ENCODE results near the gene RLF.

RLF gene, protein sequence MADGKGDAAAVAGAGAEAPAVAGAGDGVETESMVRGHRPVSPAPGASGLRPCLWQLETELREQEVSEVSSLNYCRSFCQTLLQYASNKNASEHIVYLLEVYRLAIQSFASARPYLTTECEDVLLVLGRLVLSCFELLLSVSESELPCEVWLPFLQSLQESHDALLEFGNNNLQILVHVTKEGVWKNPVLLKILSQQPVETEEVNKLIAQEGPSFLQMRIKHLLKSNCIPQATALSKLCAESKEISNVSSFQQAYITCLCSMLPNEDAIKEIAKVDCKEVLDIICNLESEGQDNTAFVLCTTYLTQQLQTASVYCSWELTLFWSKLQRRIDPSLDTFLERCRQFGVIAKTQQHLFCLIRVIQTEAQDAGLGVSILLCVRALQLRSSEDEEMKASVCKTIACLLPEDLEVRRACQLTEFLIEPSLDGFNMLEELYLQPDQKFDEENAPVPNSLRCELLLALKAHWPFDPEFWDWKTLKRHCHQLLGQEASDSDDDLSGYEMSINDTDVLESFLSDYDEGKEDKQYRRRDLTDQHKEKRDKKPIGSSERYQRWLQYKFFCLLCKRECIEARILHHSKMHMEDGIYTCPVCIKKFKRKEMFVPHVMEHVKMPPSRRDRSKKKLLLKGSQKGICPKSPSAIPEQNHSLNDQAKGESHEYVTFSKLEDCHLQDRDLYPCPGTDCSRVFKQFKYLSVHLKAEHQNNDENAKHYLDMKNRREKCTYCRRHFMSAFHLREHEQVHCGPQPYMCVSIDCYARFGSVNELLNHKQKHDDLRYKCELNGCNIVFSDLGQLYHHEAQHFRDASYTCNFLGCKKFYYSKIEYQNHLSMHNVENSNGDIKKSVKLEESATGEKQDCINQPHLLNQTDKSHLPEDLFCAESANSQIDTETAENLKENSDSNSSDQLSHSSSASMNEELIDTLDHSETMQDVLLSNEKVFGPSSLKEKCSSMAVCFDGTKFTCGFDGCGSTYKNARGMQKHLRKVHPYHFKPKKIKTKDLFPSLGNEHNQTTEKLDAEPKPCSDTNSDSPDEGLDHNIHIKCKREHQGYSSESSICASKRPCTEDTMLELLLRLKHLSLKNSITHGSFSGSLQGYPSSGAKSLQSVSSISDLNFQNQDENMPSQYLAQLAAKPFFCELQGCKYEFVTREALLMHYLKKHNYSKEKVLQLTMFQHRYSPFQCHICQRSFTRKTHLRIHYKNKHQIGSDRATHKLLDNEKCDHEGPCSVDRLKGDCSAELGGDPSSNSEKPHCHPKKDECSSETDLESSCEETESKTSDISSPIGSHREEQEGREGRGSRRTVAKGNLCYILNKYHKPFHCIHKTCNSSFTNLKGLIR (N-terminal part only)

DNA sequence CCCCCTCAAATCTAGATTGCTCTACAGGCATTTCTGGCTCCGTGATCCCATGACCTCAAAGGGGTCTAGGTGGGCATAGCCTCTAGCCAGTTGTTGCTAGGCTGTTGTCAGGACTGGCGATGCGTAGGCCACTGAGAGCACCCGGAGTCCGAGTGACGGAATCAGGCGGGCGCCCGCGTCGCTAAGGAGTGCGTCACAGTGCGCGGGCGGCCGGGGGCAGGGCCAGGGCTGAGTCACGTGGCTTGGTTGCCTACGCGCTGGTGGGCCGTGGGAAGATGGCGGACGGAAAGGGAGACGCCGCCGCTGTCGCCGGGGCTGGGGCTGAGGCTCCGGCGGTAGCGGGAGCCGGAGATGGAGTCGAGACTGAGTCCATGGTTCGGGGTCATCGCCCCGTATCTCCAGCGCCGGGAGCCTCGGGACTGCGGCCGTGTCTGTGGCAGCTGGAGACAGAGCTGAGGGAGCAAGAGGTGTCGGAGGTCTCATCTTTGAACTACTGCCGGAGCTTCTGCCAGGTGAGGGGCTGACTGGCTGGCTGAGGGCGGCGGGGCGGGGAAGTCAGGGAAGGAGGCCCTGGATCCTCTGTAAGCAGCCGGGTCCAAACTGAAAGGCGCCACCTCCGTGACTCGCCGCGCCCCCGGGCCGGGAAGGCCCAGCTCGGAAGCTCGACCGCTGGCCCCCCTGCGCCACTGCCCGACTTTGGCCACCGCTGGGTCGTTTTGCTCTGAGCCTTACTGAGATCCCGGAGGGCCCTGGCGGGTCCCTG is at the start of gene RLF:
Gene RLF, plus strand, starts transcription at position 263 of the 763 bp plus-strand sequence. Its CDS starts 13 bp downstream, at position 276.
- peak; percentile 88 for DNase-seq (ENCODE audit: low read depth in 2 of 2)

DNA sequence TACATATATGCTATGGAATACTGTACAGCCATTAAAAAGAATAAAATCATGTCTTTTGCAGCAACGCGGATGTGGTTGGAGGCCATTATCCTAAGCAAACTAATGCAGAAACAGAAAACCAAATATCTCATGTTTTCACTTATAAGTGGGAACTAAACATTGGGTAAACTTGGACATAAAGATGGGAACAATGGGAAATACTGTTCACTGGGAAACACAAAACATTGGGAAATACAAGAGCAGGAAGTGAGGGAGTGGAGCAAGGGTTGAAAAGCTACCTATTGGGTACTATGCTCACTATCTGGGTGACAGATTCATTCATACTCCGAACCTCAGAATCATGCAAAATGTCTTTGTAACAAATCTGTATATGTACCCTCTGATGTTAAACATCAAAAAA is 46.8 kb upstream of the RLF start:
- no peak for DNase-seq (ENCODE audit: low read depth in 2 of 2)

DNA sequence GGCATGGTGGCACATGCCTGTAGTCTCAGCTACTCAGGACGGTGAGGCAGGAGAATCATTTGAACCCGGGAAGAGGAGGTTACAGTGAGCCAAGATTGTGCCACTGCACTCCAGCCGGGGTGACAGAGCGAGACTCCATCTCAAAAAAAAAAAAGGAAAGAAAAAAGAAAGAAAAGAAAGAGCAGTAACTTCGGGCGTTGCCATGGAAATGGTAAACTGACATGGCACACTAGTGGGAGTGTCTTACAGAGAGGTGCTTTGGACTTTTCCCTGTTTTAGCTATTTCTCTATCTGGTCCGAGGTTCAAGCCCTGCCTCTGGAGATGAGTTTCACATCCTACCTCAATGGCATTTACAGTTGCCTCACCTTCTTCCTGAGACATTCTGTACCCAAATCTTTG is 41.1 kb upstream of the RLF start:
- no peak for DNase-seq (ENCODE audit: low read depth in 2 of 2)

DNA sequence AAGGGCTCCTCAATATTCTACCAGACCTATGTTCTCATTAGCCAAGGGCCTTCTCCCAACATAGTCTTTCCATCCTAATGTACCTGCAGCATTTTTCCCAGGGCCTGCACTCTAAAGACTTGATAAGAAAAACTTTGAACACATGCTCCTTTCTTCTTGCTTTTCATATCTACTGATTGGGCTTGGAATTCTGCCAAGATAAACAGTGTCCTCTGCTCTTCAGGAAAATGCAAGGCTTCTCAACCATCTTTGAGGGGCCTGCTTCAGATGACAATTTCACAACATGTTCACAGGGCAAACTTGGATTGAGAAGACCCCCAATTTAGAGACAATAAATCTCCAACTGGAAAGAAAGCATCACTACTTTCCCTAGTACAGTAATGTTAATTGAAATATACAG is 38.3 kb upstream of the RLF start:
- no peak for DNase-seq (ENCODE audit: low read depth in 2 of 2)

DNA sequence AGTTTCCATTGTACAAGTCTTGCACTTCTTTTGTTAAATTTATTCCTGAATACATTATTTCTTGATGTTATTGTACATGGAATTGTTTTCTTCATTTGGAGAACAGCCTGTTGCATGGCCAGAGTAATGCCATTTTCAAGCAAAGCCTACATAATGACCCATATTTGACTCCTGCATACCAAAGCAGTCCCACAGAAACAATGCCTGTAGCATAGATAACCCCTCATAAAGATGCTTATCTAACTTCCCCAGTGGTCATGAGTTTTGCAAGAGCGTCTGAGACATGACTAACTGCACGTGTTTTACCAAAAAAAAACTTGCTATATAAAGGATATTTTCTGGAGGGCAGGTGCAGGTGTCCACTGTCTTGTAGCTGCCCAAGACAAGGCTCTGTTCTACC is 30.3 kb upstream of the RLF start:
- no peak for DNase-seq (ENCODE audit: low read depth in 2 of 2)

DNA sequence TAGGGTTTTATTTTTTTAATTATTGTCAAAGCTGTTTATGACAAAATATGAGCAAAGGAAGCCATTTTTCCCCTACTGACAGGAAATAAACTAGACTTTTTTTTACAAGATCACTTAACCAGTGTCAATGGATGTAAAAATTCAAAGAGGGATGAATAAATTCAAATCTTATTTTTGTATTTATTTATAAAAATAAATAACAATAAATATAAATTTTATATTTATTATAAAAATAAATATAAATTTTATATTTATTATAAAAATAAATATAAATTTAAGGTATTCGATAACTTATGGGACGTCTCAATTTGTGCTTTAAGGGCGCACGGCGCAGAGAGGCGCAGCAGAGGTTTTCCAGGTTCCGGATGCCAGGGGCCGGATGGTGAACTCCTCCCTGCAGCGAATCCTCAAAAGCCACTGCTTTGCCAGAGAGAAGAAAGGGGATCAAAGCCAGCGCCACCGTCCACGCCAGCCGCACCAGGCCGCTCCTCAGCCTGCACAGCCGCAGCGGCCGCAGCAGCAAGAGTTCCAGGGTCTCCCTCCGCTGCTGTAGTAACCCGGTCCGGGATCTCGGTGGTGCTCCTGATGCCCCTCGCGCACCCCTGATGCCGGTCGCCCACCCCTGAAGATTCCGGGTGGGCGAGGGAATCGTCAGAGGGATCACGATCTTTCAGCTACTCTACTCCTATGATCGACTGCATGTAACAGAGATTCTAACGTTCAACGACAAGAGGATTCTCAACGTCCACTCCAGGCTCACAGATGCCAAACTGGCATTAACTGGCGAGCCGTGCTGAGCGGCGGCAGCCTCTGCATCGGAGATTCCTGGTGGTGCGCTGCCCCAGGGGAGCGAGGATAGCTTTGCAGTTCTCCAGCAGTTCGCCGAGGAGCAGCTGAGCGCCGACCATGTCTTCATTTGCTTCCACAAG is 28.5 kb upstream of the RLF start:
- DNase-seq (ENCODE audit: low read depth in 2 of 2), result no peak

DNA sequence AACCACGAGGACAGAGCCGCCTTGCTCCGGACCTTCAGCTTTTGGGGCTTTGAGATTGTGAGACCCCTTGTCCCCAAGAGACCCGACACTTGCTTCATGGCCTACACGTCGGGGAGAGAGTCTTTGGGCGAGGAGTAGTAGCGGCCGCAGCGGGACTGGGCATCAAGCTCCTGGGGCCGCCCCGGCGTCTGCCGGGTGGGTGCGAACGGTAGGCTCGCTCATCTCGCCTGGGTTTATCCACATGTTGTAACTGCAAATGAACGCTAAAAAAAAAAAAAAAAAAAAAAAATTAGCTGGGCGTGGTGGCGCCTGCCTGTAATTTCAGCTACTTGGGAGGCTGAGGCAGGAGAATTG is 27.9 kb upstream of the RLF start:
- DNase-seq (ENCODE audit: low read depth in 2 of 2), result no peak

DNA sequence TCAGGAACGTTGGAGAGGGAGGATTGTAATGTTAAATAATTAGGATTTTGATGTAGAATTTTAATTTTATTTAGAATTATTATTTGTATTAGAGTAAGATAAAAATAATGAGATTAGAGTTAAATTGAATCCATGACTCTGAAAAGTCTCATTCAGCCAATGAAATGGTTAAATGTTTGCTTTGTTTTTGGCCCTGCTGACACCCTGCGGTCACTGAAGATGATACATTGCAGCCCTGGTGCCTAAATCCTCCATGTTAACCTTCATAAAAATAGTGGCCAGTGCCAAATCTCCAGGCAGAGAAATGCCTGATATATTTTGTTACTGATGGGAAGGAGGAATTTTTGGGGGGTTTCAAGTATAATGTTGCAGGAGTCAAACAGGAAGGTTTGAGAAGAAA is 27.3 kb upstream of the RLF start:
- DNase-seq (ENCODE audit: low read depth in 2 of 2), result no peak

DNA sequence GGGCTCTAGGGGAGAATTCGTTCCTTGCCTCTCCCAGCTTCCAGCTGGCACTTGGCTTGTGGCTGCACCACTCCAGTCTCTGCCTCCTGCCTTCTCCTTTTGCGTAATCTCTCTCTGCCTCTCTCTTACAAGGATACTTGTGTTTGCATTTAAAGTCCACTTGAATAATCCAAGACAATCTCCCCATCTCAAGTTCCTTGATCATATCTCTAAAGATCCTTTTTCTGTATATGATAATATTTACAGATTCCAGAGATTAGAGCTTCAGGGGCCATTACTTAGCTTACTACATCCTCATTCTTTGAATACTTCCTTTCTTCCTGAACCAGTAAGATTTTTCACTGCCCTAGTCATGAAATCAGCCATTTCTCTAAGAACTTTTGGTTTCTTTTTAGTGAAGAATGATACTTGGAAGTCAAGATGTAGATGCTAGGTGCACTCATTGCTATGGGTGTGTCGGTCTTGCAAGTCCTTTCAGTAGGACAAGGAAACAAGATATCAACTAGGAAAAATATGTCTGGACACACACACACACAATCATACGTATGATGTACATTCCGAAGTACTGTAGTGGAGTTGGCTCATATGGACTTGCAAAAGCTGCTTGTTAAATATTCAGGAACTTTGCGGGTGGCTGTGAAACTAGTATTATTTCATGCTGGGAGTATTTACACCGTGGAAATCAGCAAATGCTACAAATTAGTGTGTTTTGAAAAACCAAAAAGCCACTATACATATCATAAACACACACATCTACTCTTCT is 20.8 kb upstream of the RLF start:
- no peak for DNase-seq (ENCODE audit: low read depth in 2 of 2)

DNA sequence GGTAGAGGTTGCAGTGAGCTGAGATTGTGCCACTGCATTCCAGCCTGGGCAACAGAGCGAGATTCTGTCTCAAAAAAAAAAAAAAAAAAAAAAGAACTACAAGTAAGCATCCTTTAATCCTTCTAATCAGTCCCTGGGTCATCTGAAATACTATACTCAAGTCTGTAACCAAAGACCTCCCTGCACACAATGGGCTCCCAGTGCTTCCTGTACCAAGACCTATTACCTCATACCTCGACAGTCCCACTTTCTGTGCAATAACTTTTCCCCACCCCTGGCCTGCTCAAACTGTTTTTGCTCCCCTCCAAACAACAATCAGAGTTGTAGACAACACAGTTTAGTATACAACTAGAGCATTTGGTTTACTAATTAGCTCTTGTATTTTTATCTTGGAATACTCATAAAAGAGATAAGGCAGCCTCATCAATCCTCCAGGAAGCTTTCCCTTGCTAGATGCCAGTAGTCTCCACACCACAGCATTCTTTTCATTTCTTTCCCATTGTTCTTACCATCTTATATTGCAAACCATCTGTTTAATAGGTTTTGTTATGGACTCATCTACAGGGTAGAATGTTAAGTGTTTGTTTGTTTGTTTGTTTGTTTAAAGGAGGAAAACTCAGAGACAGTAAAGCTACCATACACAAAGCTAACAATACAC is 19.2 kb upstream of the RLF start:
- DNase-seq (ENCODE audit: low read depth in 2 of 2), result no peak

DNA sequence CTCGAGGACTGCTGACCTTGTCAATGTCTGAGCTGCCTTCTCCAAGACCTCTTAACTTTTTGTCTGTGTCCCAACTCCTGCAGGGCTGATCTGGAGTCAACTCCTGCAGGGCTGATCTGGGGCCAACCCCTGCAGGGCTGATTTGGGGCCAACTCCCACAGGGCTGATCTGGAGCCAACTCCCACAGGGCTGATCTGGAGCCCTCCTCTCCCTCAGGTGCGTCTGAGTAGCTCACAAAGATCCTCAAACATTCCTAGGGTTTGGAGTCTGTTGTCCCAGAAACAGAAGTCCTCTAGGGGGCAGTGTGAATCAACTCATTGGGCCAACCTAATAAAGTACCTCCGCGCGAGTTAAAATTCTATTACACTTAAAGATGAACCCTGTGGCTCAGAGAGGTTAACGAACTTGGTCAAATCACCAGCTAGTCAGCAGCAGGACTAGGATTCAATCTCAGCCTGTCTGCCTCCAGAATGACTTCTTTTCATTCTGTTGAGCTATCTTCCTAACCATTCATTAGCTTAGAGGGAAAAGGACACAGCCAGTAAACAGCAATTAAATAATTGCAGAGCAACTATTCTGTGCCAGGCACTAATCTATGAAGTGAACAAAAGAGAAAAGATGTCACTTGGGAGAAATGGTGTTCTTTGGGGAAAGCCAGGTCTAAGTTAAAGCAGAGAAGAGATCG is 17.2 kb upstream of the RLF start:
- peak in 1 of 2 donors; percentile 32 for DNase-seq (ENCODE audit: low read depth in 2 of 2)

DNA sequence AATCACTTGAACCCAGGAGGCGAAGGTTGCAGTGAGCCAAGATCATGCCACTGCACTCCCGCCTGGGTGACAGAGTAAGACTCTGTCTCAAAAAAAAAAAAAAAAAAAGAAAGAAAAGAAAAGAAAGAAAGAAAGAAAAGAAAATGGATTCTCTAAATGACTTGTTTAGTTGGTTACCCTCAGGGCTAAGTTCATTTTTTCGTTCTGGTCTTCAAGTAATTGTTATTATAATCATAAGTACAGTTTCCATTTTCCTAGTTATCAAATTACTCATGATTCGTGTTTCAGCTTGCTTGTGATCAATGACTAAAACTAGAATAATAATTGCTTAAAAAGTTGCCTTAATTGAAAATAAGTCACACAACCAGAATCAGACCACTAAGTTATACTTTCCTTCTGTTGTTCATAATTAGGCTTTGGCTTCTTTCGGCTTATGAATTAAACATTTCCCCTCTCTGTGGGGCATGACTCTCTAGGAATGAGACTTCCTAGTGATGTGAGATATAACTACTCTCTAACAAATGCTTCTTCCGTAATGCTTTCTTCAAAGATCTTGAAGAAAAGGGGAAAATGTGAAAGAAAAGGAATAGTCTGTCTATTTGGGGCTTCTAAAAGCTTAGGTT is 9.6 kb upstream of the RLF start:
- no peak for DNase-seq (ENCODE audit: low read depth in 2 of 2)

DNA sequence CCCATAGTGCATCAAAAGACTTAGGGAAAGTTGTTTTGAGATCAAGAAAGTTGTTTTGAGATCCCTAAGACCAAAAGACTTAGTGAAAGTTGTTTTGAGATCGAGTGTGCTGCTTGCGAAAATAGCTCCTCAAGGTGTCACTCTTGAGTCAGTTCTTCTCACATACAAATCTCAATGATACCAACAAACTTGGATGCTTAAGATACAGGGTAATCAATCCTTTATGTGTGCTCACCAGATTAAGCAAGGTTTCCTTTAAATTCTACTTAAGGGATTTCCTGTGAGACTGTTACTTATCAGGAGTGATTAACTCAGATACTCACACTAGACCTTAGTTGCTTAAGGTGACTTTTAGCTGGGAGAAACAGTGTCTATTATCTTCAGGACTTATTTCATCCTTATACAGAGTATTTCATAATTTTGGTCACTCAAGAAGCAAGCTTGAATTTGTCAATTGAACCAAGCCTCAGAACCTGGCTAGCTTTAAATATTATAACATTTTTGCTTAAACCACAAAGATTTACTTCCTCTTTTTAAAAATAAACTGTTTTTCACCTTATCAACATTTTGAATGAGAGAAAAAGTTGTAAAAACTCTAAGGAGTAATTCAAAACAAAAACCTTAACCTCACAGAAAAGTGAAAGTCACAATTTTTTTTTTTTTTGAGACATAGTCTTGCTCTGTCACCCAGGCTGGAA is 8.0 kb upstream of the RLF start:
- no peak for DNase-seq (ENCODE audit: low read depth in 2 of 2)

DNA sequence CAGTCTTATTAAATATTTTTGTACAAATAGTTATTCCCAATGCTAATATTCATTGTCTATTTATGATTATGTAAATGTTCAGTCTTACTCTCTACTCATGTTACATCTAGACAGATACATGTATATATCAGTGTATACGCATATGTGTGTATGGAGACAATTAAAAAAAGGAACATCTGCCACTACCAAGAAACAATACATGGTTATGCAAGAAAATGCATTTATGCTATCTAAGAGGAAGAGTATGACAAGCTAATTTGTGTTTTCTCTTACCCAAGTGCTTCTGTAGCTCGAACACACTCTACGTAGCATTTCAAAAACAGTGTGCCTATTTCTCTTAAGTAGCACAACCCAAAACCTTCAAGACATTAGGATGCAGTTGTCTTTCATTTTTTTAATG is 6.1 kb upstream of the RLF start:
- DNase-seq (ENCODE audit: low read depth in 2 of 2), result no peak

DNA sequence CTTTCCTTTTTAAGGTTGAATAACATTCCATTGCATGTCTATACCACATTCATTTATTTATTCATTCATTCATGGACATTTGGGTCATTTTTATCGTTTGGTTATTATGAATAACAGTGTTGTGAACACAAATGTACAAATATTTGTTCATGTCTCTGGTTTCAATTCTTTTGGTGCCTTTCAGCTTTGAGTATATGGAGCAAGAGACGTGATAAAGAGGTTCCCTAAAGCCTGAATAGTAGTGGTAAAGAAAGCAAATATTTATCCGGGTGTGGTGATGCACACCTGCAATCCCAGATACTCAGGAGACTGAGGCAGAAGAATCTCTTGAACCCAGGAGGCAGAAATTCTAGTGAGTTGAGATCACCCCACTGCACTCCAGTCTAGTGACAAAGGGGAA is 5.3 kb upstream of the RLF start:
- no peak for DNase-seq (ENCODE audit: low read depth in 2 of 2)

DNA sequence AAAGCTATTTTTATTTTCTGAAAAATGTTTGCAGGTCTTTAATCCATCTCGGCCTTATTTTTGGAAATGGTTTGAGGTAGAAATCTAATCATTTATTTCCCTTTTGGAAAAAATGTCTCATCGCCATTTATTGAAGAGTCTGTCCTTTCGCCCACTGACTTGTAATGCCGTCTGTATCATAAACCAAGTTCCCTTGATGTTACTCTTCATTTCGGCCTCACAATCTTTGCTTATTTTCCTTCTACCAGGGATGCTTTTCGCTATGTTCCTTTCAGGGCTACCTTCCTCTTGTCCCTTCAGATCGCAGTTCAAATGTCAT is 422 bp upstream of the RLF start:
- no peak for DNase-seq (ENCODE audit: low read depth in 2 of 2)

DNA sequence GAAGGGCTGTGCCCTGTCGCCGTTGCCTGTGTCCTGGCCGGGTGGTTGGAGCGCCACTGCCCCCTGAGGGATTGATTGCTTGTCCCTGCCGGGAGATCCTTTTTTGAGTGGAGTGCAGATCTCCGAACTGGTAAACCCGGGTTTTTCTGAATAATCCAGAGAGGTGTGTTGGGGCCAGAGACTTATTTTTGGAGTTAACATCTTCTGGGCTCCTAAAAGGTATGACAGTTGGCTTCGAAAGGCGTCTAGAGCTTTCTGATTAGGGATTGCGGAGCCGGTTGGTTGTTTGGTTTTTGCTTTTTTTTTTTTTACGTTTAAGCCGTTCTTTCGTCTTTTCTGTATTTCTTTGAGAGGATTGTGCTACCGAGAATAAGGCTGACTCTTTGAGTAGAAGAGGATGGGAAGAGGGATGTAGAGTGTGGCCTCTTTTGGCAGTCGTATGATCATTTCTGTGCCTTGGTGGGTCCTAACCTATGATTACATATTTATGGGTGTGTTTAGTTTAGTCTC is 756 bp downstream of the RLF start:
- no peak for DNase-seq (ENCODE audit: low read depth in 2 of 2)
